Right forelimb (tissue), 1 donor: Measurements from ENCODE around the gene DHRS12.

ENCODE experiments used
- DNase-seq: peaks from one replicate; pipeline ENCODE4 v3.0.0-alpha.2; 2018

Gene DHRS12

GRCh38 chr13:51778392-51778791 is 25.6 kb downstream of the DHRS12 start:
- DNase-seq, result no peak

GRCh38 chr13:51777921-51778320 is 26.0 kb downstream of the DHRS12 start:
- DNase-seq, result no peak

GRCh38 chr13:51776179-51776578 is 27.8 kb downstream of the DHRS12 start:
- no peak for DNase-seq

GRCh38 chr13:51773515-51773914 is 30.4 kb downstream of the DHRS12 start:
- DNase-seq, result no peak

GRCh38 chr13:51772781-51773180 is 31.2 kb downstream of the DHRS12 start:
- DNase-seq, result no peak

GRCh38 chr13:51772105-51772455 is 31.9 kb downstream of the DHRS12 start:
- no peak for DNase-seq

GRCh38 chr13:51771418-51772104 is 32.4 kb downstream of the DHRS12 start:
- DNase-seq, result no peak

- no peak for DNase-seq
These were observed 33.1 kb downstream of the DHRS12 start for GRCh38 chr13:51770681-51771417.

- DNase-seq, result no peak
These were observed 33.8 kb downstream of the DHRS12 start for GRCh38 chr13:51770160-51770559.

GRCh38 chr13:51769455-51770127 is 34.4 kb downstream of the DHRS12 start:
- DNase-seq, result no peak

GRCh38 chr13:51768976-51769375 is 35.0 kb downstream of the DHRS12 start:
- no peak for DNase-seq

- DNase-seq, result no peak
These were observed 35.5 kb downstream of the DHRS12 start for GRCh38 chr13:51768378-51768921.

- no peak for DNase-seq
These were observed 36.9 kb downstream of the DHRS12 start for GRCh38 chr13:51767100-51767499.

- DNase-seq, result no peak
These were observed 38.8 kb downstream of the DHRS12 start for GRCh38 chr13:51765142-51765515.

- DNase-seq, result no peak
These were observed 39.5 kb downstream of the DHRS12 start for GRCh38 chr13:51764184-51765141.

GRCh38 chr13:51763486-51763885 is 40.5 kb downstream of the DHRS12 start:
- no peak for DNase-seq

- DNase-seq, result no peak
These were observed 42.2 kb downstream of the DHRS12 start for GRCh38 chr13:51761643-51762350.

- no peak for DNase-seq
These were observed 43.4 kb downstream of the DHRS12 start for GRCh38 chr13:51760592-51760991.

- DNase-seq, result no peak
These were observed 44.7 kb downstream of the DHRS12 start for GRCh38 chr13:51759240-51759639.

- no peak for DNase-seq
These were observed 45.3 kb downstream of the DHRS12 start for GRCh38 chr13:51758691-51759090.

GRCh38 chr13:51756651-51757050 is 47.3 kb downstream of the DHRS12 start:
- DNase-seq, result no peak
